NOMO-1 (cell line): ENCODE results near the gene DUOX2.
A peak's percentile ranks its signal among the peaks of the same experiment; 100 is the strongest.

Source experiments
- DNase-seq, 2 experiments: peaks; one replicate each; lab custom pipeline; 2025; ENCODE audit not compliant: unreplicated experiment in 2 of 2; lab: John Stamatoyannopoulos, UW

Gene DUOX2

DNA sequence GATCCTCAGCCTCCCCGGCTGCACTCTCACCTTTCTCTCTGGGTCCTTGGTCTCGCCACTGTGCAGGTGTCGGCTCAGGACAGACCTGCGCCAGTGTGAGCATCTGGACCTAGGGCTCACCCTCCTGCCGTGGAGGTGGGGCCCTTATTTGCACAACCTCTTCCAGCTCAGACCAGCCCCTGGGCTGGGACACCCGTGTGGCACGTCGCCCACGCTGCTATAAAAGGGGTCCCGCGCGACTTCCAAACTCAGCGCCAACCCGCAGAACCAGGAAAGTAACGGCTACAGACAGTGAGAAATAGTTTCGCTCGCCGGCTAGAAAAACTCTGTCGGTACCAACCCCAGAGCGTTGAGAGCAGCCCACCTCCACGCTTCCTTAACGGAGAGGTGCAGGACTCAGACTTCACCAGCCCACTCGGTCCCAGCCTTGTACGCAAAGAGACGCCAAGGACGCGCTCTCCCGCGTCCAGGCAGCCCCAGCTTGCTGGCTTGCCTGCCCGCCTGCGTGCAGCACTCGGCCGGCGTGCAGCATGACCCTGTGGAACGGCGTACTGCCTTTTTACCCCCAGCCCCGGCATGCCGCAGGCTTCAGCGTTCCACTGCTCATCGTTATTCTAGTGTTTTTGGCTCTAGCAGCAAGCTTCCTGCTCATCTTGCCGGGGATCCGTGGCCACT, at the start of gene DUOX2, which contains the start of gene DUOXA2:
DUOX2 (minus strand) TSS at position 97 of the 675 bp plus-strand sequence. CDS start 761 bp downstream, outside the sequence.
DUOXA2 (plus strand) TSS at position 251 of the 675 bp plus-strand sequence; CDS start at position 531, 280 bp downstream.
- DNase-seq, result no peak

DNA sequence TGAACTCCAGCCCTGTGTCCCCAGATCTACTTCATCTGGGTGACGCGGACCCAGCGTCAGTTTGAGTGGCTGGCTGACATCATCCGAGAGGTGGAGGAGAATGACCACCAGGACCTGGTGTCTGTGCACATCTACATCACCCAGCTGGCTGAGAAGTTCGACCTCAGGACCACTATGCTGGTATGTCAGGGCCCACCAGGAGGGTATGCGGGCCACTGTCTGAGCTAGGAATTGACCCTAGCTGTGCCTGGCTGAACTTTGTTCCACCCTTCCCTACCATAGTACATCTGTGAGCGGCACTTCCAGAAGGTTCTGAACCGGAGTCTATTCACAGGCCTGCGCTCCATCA, 49.5 kb upstream of the DUOX2 start:
- DNase-seq, result no peak

DNA sequence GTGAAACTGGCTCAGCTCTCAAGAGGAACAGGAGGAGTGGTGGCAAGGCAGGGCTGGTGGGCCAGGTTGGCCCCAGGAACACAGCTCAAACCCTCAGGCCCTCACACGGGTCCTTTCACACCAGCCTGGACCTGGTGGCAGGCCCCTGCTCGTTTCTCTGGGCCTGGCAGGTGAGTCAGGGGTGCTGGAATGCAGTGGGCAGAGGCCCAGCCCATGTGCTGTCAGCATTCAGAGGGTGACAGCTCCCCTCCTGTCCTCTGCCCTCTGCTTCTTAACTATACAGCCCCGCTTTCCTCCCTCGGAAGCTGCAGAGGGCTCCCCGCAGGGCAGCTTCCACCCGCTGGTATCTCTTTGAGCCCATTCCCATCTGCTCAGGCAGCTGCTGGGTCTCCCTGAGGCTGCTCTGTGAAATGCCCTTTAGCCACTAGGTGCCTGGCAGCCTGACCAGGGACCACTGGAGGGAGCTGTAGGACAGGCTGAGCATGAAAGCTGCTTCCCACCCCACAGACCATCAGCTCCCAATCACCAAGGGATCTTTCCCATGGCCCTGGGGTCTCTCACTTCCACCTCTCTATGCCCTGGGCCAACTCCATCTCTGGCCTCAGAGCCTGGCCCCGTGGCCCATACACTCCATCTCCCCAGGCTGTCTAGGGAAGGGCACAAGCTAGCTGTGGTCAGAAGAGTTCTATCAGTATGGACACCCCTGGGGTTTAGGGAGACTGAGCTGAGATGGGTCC, 49.0 kb upstream of the DUOX2 start:
- DNase-seq, result peak; percentile 39 to 60

DNA sequence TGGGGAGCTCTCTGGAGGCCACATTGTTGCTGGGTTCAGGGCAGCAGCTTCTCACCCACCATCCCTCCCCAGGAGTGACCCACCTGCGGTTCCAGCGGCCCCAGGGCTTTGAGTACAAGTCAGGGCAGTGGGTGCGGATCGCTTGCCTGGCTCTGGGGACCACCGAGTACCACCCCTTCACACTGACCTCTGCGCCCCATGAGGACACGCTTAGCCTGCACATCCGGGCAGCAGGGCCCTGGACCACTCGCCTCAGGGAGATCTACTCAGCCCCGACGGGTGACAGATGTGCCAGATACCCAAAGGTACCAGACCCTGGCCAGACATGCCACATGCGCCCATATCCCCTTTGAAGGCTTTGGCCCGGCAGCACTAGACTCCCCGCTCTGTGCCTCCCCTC, 47.7 kb upstream of the DUOX2 start:
- DNase-seq, result no peak

DNA sequence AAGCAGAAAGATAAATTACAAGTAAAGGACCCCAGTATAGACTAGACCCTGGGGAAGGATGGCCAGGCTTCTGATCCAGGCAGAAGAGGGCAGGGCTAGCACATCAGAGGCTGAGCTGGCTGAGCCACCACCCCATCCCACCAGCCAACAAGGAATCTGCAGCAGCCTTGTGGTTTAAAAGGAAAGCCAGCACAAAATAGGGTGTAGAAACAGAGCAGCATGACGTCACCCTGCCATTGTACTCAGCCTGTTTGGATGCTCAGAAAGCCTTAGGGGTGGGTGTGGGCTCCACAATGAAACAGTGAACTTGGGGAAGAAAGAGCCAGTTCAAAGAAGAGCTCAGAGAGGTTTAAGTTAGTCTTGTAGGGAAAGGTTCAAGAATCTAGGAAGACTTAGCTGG, 44.0 kb upstream of the DUOX2 start:
- no peak for DNase-seq

DNA sequence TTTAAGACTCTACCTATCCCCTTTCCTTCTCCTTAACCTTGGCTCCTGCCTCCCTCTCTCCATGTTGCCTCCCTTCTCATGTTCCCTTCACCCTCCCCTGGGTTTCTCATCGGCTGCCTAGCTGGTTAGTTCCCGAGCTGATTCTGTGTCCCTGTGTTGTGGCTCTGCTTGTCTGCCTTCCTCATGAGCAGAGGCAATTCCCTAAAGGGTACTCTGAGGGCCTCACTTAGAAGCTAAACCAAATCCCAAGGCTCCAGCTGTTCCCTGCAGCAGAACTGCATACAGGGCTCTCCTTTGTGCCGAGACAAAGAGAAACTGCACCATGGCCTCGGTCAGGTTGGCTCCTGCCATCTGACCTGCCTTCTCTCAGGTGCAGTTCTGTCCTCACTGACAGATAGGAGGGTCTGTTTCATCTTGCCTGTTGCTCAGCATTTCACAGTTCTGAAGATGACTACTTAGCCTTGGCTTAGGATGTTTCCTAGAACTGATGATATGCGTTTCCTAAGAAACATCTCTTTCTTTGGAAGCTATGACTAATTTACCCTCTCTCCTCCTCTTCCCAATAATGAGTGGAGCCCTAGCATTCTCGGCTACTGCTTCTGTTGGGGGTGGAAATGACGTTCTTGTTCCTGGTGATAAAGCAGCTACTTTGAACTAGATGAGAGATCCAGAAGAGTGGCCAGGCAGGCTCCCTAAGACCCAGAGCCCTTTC, 42.9 kb upstream of the DUOX2 start:
- no peak for DNase-seq

DNA sequence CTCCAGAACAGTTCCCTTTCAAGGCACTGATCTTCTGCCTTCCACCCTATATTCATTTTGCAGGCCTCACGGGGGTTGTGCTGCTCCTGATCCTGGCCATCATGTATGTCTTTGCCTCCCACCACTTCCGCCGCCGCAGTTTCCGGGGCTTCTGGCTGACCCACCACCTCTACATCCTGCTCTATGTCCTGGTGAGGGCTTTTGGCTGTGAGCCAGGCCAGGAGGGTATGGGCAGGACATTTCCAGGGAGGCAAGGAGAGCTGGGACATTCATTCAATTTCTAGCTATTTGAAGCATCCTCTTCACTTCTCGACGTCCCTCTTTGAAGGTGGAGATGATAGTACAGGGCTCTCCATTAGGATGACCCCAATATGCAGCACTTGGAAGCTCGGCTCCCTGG, 41.8 kb upstream of the DUOX2 start:
- DNase-seq, result no peak

DNA sequence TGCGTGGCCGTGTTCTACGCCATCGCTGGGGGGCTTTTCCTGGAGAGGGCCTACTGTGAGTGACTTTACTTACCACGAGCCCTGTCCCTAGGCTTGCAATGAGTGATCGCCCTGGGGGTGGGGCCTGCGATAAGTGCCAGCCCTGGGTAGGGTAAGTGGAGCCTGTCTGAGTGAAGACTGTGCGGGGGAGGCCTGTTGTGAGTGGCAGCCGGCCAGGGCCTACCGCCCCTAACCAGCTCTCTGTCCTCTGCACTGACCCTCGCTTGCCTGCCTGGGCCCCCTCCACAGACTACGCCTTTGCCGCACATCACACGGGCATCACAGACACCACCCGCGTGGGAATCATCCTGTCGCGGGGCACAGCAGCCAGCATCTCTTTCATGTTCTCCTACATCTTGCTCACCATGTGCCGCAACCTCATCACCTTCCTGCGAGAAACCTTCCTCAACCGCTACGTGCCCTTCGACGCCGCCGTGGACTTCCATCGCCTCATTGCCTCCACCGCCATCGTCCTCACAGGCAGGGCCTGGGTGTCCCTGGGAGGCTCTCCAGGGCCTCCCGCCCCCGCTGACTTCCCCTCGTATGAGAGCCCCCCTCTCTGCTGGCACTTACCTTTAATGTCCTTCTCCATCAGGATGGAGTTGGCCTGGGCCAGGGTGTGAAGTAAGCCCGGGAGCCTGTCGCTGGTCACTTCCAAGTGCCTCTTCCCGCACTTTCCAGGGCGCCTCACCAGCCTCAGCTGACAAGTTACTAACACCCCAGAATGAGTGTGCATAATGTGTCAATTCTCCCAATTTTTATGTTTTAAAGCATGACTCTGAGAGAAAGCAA, 38.2 kb upstream of the DUOX2 start:
- no peak for DNase-seq

DNA sequence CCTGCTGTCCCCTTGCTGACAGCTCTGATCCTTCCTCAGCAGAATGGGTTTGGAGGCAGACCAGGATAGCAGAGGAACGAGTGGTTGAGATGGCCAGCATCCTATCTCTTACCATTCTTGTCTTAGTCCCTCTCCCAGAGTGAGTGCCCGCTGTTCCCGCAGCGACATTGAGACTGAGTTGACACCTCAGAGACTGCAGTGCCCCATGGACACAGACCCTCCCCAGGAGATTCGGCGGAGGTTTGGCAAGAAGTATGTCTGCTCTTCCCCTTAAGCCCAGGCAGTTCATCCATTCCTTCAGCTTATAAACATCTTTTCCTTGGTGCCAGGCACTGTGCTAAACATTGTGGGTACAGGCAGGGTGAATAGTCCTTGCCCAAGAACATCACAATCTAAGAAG, 37.0 kb upstream of the DUOX2 start:
- DNase-seq, result no peak

DNA sequence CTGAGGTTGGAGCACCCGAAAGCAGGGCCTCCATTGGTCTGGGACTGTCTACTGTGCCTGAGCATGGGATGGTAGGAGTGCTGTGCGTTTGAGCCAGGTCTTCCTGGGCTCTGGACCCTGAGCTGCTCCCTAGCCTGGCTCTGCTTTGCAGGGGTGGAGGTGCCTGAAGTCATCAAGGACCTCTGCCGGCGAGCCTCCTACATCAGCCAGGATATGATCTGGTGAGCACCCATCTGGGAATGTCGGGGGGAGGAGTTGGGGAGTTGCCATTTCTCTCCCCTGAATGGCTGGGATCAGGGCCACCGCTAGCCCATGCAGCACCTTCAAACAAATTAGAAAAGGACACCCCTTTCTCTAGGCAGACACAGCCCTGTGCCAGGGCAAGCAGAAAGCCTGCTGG, 36.5 kb upstream of the DUOX2 start:
- DNase-seq, result no peak

DNA sequence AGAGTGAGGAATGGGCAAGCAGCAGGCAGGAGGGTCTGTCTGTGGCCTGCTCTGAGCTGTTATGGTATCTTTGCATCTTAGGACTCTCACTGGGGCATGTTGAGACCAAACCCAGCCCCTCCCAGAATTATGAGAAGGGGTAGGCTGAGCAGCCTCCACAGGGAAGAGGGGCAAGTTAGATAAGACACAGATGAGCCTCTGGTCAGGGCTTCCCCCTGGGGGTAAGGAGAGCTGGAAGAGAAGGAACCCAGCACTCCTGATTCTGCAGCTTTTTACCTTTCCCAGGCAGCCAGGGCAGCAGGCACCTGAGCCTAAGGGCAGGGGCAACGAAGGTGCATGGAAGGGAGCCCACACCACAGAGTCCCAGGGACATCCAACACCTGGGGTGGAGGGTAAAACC, 35.1 kb upstream of the DUOX2 start:
- DNase-seq, result no peak

DNA sequence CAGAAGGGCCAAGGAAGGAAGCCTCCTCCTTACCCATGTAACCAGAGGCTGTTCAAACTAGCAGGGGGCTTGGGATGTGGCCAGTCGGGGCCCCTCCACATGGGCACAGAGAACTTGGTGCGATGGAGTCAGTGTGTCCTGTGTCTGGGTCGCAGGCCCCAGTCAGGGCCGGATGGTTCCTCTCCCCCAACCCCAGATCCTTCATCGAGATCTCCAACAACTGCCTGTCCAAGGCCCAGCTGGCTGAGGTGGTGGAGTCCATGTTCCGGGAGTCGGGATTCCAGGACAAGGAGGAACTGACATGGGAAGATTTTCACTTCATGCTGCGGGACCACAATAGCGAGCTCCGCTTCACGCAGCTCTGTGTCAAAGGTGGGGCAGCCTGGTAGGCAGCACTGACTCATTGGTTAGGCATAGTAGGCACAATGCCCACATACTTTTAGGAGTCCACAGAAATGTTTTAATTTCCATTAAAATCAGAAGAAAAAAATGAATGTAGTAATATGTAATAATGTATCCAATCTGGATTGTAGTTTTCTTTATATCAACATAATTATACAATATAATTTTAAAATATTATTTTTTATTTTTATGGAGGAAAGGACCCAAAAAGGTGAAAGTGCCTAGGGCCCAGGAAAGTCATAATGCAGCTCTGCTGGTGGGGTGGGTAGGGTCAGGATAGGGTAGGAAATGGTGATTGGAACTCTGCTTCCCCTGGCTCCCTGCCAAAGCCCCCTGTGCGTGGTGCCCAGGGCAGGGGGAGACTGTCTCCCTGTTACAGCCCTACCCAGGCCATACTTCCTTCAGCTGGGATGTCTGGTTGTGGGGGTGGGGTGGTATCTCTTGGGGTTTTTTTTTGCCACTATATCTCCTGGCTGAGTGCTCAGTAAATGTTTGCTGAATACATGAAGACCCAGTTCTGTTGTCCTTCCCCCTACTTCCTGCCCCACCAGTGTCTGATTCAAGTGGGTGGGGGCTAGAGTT, 34.4 kb upstream of the DUOX2 start:
- DNase-seq, result no peak

DNA sequence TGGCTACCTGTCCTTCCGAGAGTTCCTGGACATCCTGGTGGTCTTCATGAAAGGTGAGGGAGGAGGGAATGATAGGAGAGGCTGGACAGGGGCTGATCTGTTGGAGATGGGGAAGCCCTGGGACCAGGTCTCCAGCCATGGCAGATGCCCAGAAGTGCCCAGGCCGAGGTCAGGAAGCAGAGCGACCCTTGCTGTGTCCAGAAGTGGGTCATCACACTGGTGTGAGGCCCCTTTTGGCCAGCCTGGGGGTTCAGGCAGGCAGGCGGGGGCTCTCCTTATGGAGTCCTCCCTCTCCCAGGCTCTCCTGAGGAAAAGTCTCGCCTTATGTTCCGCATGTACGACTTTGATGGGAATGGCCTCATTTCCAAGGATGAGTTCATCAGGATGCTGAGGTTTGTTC, 33.6 kb upstream of the DUOX2 start:
- no peak for DNase-seq

DNA sequence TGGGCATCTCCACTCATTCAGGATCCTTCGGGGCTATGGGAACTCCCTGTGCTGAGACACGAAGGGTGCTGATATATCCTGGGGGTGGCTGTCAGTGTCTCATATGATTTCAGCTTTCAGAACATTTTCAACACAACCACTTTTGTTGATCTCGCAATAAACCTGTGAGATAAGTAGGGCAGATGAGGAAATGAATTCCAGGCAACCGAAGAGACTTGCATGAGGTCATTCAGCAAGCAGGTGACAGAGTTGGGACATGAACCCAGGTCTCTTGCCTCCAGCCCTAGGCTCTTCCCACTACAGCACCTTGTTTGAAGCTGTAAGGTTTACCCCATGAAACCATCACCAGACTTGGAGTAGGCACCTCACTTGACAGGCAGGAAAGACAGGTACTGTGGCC, 32.4 kb upstream of the DUOX2 start:
- no peak for DNase-seq

DNA sequence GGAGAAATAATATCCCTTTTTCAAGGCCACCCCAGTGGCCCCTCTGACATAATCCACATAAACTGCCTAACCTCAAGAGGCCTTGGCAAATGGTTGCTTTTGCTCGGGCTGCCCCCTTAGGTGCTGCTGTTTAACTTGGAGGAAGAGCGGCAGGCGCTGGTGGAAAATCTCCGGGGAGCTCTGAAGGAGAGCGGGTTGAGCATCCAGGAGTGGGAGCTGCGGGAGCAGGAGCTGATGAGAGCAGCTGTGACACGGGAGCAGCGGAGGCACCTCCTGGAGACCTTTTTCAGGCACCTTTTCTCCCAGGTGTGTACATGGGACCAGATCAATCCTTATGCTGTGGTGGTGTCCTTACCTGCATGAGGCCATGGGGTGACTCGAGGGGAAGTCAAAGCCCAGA, 30.8 kb upstream of the DUOX2 start:
- DNase-seq, result no peak

DNA sequence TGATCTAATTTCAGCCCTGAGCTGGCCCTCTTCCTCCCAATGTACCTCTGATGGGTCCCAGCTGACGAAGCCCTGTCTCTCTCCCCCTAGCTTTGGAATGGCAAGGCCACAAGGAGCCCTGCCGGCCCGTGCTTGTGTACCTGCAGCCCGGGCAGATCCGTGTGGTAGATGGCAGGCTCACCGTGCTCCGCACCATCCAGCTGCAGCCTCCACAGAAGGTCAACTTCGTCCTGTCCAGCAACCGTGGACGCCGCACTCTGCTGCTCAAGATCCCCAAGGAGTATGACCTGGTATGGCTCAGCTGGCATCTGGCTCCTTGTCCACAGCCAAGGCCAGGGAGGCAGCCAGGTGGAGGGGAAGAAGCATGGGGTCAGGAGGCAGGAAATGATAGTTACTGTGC, 30.0 kb upstream of the DUOX2 start:
- no peak for DNase-seq

DNA sequence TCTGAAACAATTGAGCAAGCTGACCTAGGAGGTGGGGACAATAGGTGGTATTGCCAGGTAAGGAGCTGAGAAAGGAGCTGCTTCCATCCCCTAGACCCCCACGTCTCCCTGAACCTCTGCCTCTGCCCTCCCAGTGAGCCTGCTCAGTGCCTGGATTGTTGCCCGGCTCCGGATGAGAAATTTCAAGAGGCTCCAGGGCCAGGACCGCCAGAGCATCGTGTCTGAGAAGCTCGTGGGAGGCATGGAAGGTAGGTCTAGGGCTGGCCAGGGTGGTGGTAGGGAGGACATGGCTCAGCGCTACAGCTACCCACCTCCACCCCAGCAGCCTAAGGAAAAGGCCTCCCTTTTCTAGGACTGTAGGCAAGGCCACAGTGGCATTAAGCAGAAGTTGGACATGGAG, 29.1 kb upstream of the DUOX2 start:
- no peak for DNase-seq

DNA sequence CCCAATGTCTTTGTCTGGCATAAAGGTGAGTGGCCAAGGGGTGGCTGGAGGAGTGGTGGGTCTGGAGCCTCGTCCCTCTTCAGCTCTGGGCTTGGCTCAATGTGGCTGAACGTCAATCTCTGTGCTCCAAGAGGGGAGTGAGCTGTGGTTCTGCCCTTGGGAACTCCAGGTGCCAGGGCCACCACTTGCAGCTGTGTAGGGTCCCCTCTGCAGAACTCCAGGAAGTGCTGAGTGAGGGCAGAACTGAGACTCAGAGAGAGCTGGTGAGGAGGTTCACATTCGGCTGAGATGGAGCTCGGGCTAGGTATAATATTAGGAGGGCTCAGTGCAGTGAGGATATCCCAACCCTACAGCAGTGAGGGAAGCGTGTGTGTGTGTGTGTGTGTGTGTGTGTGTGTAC, 27.4 kb upstream of the DUOX2 start:
- DNase-seq, result no peak

DNA sequence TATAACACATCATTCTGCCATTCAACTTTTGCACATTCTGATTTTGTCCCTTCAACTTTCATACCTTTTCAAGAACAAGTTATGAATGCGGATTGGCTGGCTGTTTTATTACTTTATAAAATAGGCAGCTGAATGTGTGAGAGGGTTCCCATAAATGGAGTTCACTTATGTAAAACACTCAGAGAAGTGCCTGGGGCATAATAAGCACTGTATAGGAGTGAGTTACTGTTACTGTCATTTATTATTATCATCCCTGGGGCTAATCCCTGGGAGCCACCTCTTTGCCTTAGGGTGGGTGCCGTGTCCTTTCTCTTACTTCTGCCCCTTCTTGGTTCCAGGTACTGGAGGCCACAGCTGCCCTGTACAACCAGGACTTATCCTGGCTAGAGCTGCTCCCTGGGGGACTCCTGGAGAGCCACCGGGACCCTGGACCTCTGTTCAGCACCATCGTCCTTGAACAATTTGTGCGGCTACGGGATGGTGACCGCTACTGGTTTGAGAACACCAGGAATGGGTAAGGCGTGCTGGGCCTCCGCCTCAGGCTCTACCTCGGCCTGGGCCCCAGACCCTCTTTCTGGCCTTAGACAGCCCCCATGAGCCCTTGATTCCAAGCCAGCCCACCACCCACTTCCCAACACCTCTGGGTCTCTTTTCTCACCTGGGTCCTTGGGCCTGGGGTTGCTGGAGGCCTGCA, 26.7 kb upstream of the DUOX2 start:
- no peak for DNase-seq
